HG03175 (cell line): ENCODE results near the gene SYT1.

Experiments
- ATAC-seq: cut with Tn5 transposase; IDR thresholded peaks from one replicate; pipeline ENCODE4 v1.9.1; 2021; ENCODE audit warnings: mild to moderate bottlenecking, moderate library complexity; ENCODE audit not compliant: unreplicated experiment

The SYT1 gene

GRCh38 chr12:79327465-79327864, 462.9 kb downstream of the SYT1 start:
- no peak for ATAC-seq

- no peak for ATAC-seq
These were observed 465.4 kb downstream of the SYT1 start for GRCh38 chr12:79329933-79330332.

- ATAC-seq: no peak
These were observed 467.3 kb downstream of the SYT1 start for GRCh38 chr12:79331870-79332269.

GRCh38 chr12:79333144-79333543, 468.6 kb downstream of the SYT1 start:
- ATAC-seq: no peak

DNA sequence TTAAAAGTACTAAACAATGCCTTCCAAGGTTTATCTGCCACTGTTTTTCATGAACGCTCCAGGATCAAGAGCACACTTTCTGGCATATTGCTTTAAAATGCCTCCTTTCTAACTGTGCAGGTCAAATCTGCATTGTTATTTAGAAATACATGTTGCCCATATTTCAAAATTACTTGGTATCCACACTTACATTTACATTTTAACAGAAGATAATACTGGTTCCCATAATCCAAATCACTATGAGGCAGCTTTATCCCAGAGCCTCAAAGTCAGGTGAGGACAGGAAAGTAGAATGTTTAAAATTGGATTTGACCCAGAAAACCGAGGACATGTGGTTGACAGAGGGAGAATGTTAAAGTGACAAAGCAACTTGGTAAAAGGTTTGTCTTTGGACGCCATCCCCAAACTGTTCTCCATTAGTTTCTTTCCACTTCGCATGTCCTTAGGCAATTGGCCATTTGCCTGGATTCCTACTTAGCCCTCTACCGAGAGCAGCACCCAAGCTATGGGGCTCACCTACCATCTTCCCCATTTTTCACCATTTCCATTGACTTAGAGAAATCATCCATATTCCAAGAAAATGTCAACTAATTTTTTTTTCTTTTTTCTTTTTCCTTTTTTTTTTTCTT, 473.2 kb downstream of the SYT1 start:
- ATAC-seq: no peak

DNA sequence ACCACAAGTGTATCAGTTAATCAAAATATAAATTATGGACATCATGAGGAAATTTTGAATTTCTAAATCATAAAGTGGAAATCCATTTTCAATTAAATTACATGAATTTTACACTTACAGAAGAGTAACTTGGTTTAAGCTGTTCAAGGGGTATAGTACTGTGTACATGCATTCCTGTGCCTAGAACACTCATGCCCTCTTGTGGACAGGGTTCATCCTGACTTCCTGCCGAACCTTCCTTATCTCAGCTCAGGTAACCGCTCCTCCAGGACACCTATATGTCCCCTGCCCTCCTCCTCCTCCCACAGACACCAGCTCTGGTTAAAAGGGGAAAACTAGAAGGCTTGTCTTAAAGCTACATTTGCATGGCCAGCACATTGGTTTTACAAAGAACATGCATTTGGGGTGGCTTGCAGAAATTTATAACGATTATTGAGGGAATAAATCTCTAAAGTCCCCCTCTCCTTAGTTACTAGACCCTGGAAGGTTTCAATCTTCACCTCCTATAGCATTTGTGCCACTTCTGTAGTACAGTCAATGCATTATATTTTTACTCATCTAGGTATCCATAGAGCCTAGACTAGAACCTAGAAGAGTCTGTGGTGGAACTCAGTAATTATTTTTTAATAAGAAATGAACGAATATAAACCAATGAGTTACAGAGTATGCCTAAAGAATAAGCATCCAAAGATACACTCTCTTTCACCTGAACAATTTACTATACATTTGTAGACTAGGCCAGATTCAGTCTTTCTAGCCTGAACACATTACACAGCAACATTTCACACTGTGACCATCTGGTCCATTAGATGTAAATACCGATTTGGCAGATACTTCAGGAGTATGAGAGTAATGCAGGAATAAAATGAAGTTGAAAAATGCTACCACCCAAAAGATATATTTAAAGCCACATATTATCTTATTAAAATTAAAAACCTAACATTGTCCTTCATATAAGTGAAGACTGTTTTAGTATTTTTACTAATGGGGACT, 480.6 kb downstream of the SYT1 start:
- ATAC-seq: peak; percentile 79

DNA sequence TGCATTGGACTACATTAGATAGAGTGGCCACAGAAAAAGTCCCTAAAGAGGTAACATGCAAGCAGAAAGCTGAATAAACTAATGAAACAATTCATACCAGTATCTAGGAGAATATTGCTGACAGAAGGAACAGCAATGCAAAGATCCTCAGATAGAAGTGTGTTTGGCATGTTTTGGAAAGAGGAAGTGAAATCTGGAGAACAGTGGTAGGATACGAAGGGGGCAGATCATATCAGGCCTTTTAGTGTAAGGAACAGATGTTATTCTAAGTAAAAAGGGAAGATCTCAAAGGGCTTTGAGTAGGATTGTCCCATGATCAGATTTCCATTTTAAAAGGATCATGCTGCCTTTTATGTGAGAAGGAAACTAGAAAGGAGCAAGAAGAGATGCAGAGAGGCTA, 483.3 kb downstream of the SYT1 start:
- peak; percentile 42 for ATAC-seq

- no peak for ATAC-seq
These were observed 486.7 kb downstream of the SYT1 start for GRCh38 chr12:79351251-79351650.

- no peak for ATAC-seq
These were observed 491.6 kb downstream of the SYT1 start for GRCh38 chr12:79356216-79356615.

GRCh38 chr12:79357048-79357447, 492.5 kb downstream of the SYT1 start:
- ATAC-seq: no peak

DNA sequence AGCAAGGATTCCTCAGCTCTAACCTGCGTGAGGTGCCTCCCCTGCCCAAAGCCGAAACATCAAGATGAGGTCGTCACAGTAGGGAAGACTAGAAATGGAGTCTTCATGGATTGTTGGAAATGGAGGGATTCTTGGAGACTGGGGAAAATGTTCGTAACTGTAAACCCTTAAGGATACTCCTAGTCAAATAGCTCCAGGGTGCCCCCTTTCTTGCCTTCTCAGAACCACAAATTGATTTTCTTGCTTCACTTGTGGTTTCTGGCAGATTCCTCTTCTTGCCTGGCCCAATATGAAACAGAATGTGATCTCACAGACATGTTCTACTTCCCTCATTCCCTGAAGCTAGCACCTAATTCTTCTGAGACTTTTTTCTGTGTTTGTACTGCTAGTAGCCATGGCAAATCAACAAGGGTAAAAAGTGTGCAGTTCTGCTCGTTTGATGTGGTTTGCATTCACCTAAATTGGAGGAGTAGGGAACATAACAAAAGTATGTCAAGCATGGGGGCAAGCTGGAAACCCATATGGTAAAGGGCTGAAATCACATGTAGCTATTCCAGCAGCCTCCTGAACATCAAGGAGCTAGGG, 494.2 kb downstream of the SYT1 start:
- no peak for ATAC-seq

- ATAC-seq: no peak
These were observed 495.7 kb downstream of the SYT1 start for GRCh38 chr12:79360286-79360685.

DNA sequence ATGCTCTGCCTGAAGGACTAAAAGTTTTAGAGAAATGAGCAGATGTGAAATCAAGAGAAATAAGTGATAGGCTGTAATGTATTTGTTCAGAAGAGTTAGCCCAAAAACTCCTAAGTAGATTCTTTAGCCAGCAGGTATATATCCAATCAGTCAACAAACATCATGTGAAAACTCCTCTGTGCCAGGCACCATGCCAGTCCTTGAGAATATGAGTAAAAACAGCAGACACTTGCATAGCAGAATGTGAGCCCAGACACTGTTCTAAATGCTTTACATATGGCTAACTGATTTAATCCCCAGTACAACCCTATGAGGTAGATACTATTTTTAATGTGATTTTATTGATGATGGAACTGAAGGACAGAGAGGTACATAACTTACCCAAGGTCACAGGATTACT, 496.4 kb downstream of the SYT1 start:
- no peak for ATAC-seq

DNA sequence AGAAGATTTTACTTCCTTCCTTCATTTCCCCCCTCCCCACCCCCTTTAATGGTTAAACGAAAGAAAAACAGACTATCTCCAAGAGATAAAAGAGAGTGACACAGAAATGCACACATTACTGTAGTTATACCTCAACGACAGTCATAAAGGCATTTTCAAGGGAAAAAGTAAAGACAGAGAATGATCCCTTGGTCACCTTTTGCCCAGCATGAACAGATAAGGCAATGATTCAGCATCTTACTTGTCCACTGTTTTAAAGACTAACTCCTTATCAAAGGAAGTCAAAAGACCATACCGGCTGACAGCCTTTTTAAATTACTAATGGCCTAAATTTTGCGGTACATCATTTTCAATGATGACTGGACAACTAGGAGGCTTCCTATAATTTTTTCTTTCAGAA, 499.6 kb downstream of the SYT1 start:
- no peak for ATAC-seq

- no peak for ATAC-seq
These were observed 501.8 kb downstream of the SYT1 start for GRCh38 chr12:79366374-79366773.

DNA sequence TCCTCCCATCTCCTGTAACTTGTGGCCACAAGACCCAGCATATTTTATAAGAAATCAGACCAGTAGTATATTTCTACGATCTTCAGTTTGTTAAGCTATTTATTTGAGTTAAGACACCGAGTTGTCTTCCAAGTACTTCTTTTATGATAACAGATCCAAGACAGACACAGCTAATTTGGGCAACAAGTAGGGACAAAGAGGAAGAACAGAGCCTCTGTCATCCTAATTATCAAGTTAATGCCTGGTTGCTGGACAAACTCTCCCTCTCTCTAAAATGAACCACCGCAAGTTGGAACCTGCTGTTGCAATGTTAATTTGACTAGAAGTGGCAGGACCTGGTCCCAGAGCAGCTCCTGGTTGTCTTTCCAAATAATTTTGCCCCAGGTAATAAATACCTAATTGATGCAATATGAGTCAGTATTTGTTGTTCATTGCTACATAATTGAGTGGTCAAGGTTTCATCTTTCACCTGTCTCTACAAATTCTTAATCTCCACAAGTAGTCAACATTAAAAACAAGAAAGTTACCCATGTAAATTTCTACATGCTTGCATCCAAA, 502.5 kb downstream of the SYT1 start:
- ATAC-seq: no peak

DNA sequence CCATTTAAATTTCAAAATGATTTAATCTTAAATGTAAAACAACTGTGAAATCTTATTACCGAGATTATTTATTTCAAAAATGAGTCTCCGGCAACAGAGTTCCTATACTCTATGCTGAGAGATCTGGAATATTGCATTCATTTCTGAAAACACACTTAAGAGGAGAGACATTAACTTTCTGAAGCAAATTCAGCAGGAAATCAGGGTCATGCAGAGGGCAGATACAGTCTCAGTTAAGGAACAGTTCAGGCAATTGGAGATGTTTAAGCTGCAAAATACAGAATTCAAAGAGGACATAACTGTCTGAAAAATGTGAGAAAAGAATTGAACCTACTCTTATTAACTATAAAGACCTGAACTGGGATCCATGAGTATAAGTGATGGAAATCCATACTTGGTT, 505.4 kb downstream of the SYT1 start:
- no peak for ATAC-seq

GRCh38 chr12:79371226-79371625, 506.7 kb downstream of the SYT1 start:
- no peak for ATAC-seq

DNA sequence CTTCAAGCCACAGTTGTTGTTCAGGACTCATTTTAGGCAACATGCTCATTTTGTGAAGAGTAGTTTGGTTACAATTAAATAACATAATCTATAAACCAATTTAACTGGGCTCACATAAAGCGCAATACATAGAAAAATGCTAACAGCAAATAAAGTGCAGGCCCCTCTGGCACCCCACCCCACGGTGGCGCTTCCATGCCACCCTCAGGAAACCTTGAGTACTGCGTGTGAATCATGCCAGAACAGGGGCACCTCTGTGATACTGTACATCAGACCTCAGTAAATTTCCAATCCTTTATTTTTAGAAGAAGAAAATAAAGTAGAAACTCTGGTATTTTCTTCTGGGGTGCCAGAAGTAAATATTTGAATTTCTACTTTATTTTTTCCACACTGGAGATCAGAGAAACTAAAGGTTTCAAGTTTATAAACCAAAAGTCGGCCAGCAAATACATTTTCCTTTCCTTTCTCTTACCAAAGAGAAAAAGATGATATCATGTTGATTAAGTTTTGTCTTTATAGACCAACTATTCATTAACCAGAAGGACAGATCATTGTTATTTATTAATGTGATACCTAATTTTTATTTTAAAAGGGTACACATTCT, 509.4 kb downstream of the SYT1 start:
- ATAC-seq: peak; percentile 85

GRCh38 chr12:79374545-79374944, 510.0 kb downstream of the SYT1 start:
- no peak for ATAC-seq

GRCh38 chr12:79375050-79375449, 510.5 kb downstream of the SYT1 start:
- ATAC-seq: no peak
